Progenitor cell of endocrine pancreas (in vitro differentiated cells): ENCODE measurements around the gene FAM181B. TPM values are rescaled to one million over a fixed set of nuclear protein-coding genes. Genes with fewer than 3 reads are reported as not detected.

Experiments
- DNase-seq: peaks from one replicate; pipeline ENCODE4 v3.0.0; 2021; ENCODE audit warnings: low spot score; ENCODE audit not compliant: unreplicated experiment
- H3K27ac Mint-ChIP-seq: 2 replicates; pipeline ENCODE4 v1.8.0; 2021; ENCODE audit warnings: mild to moderate bottlenecking, moderate library complexity, mixed read lengths
- H3K27me3 Mint-ChIP-seq: 2 replicates; pipeline ENCODE4 v1.8.0; 2021; ENCODE audit warnings: mixed read lengths
- H3K36me3 Mint-ChIP-seq: 2 replicates; pipeline ENCODE4 v1.8.0; 2022; ENCODE audit warnings: mixed read lengths; ENCODE audit not compliant: insufficient read depth
- H3K4me1 Mint-ChIP-seq: 2 replicates; pipeline ENCODE4 v1.8.0; 2021; ENCODE audit warnings: low read depth, mixed read lengths
- H3K4me3 Mint-ChIP-seq: 2 replicates; pipeline ENCODE4 v1.8.0; 2021; ENCODE audit warnings: low read depth, mild to moderate bottlenecking, moderate library complexity, mixed read lengths
- H3K9me3 Mint-ChIP-seq: 2 replicates; pipeline ENCODE4 v1.8.0; 2021; ENCODE audit warnings: low read depth, mixed read lengths
- CTCF ChIP-seq: fragments of 200-600 bp; sonication (generic); IDR thresholded peaks from one replicate; pipeline ENCODE4 v1.5.0; 2021; ENCODE audit warnings: antibody characterized with exemption, mild to moderate bottlenecking; ENCODE audit not compliant: unreplicated experiment
- total RNA-seq: library from RNA; stranded (reverse); gene quantifications from 2 replicates; pipeline ENCODE4 v1.2.1, GENCODE V29; 2021

FAM181B gene
- total RNA-seq, 1 donor from 2014 or later, result 8.9 TPM

GRCh38 chr11:82775218-82775617 is 41.6 kb upstream of the FAM181B start:
- no peaks in the 10 kb centered on the region for H3K27me3 Mint-ChIP-seq

GRCh38 chr11:82771781-82772180 is 38.1 kb upstream of the FAM181B start:
- H3K4me3 Mint-ChIP-seq, result no peak overlapping the region
- H3K27ac Mint-ChIP-seq, result no peak overlapping the region
- H3K9me3 Mint-ChIP-seq, result peaks cover 4% of the 10 kb centered on the region
- peaks cover 2% of the 10 kb centered on the region for H3K27me3 Mint-ChIP-seq
- no peak for DNase-seq
- no peaks in the 10 kb centered on the region for H3K36me3 Mint-ChIP-seq
- no peak for TF ChIP-seq CTCF
- H3K4me1 Mint-ChIP-seq, result no peaks in the 10 kb centered on the region

More at GRCh38 chr11:82775218-82775617, 41.6 kb upstream of the FAM181B start:
- Mint-ChIP-seq H3K27ac (no peak overlapping the region), H3K9me3 (peaks cover 15% of the 10 kb centered on the region), H3K4me3 (no peak overlapping the region), H3K4me1 (no peaks in the 10 kb centered on the region), H3K36me3 (no peaks in the 10 kb centered on the region)
- no peak for TF ChIP-seq CTCF
- no peak for DNase-seq

DNA sequence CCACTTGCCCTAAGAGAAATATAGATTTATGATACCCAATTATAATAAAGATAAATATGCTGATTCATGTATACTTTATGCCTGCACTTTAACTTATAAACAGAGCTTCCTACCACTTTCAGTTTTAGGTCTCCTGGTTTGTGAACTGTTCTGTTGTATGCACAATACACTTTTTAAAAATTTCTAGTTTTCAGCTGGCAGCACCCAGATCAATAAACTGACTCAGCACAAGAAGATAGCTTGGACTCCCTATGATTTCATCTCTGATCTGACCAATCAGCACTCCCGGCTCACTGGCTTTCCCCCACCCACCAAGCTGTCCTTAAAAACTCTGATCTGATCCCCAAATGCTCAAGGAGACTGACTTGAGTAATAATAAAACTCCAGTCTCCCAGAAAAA is 33.5 kb upstream of the FAM181B start:
- no peaks in the 10 kb centered on the region for H3K36me3 Mint-ChIP-seq
- H3K9me3 Mint-ChIP-seq, result no peaks in the 10 kb centered on the region
- peaks cover 2% of the 10 kb centered on the region for H3K27me3 Mint-ChIP-seq
- no peak overlapping the region for H3K4me3 Mint-ChIP-seq
- no peaks in the 10 kb centered on the region for H3K4me1 Mint-ChIP-seq
- DNase-seq, result no peak
- H3K27ac Mint-ChIP-seq, result no peak overlapping the region
- no peak for TF ChIP-seq CTCF

- H3K4me3 Mint-ChIP-seq, result no peak overlapping the region
- no peaks in the 10 kb centered on the region for H3K4me1 Mint-ChIP-seq
- H3K36me3 Mint-ChIP-seq, result no peaks in the 10 kb centered on the region
- DNase-seq, result no peak
- H3K27me3 Mint-ChIP-seq, result peaks cover 2% of the 10 kb centered on the region
- no peak overlapping the region for H3K27ac Mint-ChIP-seq
- no peaks in the 10 kb centered on the region for H3K9me3 Mint-ChIP-seq
- TF ChIP-seq CTCF, result no peak
These were observed 31.9 kb upstream of the FAM181B start for GRCh38 chr11:82765466-82766034.

DNA sequence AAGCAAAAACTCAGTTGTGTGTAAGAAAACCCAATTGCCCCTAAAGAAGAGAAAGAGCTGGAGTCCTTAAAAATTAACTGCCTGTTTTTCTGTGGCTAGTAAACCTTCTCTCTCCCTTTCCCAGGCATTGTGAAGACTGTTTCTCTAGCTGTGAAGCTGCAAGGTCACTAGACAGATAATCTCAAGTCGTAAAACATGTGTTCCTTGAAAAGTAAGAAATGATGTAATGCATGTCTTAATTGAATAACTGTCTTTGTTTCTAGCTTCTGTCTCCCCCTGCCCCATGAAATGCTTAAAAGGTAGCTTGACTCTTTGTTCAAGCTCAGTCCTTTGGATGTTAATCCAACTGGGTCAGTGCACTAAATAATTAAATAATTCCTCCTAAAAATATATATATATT is 29.5 kb upstream of the FAM181B start:
- no peak for TF ChIP-seq CTCF
- H3K4me1 Mint-ChIP-seq, result no peaks in the 10 kb centered on the region
- DNase-seq, result no peak
- no peak overlapping the region for H3K27ac Mint-ChIP-seq
- no peaks in the 10 kb centered on the region for H3K9me3 Mint-ChIP-seq
- H3K27me3 Mint-ChIP-seq, result no peaks in the 10 kb centered on the region
- no peaks in the 10 kb centered on the region for H3K36me3 Mint-ChIP-seq
- no peak overlapping the region for H3K4me3 Mint-ChIP-seq
